ENCODE data around the gene OR10Z1.

DNA sequence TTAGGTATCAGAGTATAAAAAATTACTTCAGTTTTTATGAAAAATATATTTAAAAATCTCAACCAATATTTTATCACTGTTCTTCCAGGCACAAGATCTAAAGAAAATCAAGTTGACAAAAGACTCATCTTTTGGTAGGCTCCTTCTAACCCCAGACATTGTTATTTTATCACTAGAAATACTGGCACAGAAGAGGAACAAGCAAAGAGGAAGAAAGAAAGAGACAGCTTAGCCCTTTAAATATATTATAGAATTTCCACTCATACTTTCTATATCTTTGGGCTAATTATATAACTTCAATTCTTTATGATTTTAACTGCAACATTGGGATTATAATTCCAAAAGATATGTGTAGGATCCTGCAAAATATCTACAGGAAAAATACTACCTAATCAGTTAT lies 49.0 kb downstream of the OR10Z1 start:
- TF ChIP-seq, protein P1, sequence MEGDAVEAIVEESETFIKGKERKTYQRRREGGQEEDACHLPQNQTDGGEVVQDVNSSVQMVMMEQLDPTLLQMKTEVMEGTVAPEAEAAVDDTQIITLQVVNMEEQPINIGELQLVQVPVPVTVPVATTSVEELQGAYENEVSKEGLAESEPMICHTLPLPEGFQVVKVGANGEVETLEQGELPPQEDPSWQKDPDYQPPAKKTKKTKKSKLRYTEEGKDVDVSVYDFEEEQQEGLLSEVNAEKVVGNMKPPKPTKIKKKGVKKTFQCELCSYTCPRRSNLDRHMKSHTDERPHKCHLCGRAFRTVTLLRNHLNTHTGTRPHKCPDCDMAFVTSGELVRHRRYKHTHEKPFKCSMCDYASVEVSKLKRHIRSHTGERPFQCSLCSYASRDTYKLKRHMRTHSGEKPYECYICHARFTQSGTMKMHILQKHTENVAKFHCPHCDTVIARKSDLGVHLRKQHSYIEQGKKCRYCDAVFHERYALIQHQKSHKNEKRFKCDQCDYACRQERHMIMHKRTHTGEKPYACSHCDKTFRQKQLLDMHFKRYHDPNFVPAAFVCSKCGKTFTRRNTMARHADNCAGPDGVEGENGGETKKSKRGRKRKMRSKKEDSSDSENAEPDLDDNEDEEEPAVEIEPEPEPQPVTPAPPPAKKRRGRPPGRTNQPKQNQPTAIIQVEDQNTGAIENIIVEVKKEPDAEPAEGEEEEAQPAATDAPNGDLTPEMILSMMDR (IDR thresholded peaks at IDR 0.05): no peak
- no peak for TF ChIP-seq POLR2AphosphoS5 (IDR thresholded peaks at IDR 0.05; ENCODE audit: insufficient read depth in 1 of 2, low read depth in 1 of 2)

All from vagina (tissue), 2 donors.